ENCODE data around the gene NPFFR2.
A peak's percentile ranks its signal among the peaks of the same experiment; 100 is the strongest.
"Not testable (repeated sequence)": the region's sequence is repeated elsewhere in the genome, so short reads cannot be mapped to it uniquely, and the experiment has no call there.

NPFFR2 gene

GRCh38 chr4:72112514-72113156, 80.8 kb downstream of the NPFFR2 start:
- peak; percentile 56 for DNase-seq

- no peak for DNase-seq
Observed at GRCh38 chr4:72118017-72118416, 86.2 kb downstream of the NPFFR2 start.

GRCh38 chr4:72119946-72120345, 88.1 kb downstream of the NPFFR2 start:
- no peak for DNase-seq

- no peak for DNase-seq
Observed at GRCh38 chr4:72128741-72129140, 96.9 kb downstream of the NPFFR2 start.

GRCh38 chr4:72136429-72136828, 104.6 kb downstream of the NPFFR2 start:
- DNase-seq: no peak

GRCh38 chr4:72139997-72140396, 108.2 kb downstream of the NPFFR2 start:
- DNase-seq: not testable (repeated sequence)

- no peak for DNase-seq
Observed at GRCh38 chr4:72144241-72144640, 112.4 kb downstream of the NPFFR2 start.

- no peak for DNase-seq
Observed at GRCh38 chr4:72152731-72153130, 120.9 kb downstream of the NPFFR2 start.

GRCh38 chr4:72153634-72154033, 121.8 kb downstream of the NPFFR2 start:
- not testable (repeated sequence) for DNase-seq

- DNase-seq: not testable (repeated sequence)
Observed at GRCh38 chr4:72169285-72169684, 137.5 kb downstream of the NPFFR2 start.

- DNase-seq: no peak
Observed at GRCh38 chr4:72169861-72170260, 138.1 kb downstream of the NPFFR2 start.

- no peak for DNase-seq
Observed at GRCh38 chr4:72171761-72172160, 140.0 kb downstream of the NPFFR2 start.

- no peak for DNase-seq
Observed at GRCh38 chr4:72179342-72179741, 147.5 kb downstream of the NPFFR2 start.

GRCh38 chr4:72186714-72187113, 154.9 kb downstream of the NPFFR2 start:
- DNase-seq: no peak

- no peak for DNase-seq
Observed at GRCh38 chr4:72194046-72194445, 162.2 kb downstream of the NPFFR2 start.

GRCh38 chr4:72194453-72194852, 162.7 kb downstream of the NPFFR2 start:
- DNase-seq: no peak

All from fibroblast of skin of right biceps (primary cell).